Measurements from ENCODE around the gene MEIOB.
"Not testable (repeated sequence)": the region's sequence is repeated elsewhere in the genome, so short reads cannot be mapped to it uniquely, and the experiment has no call there.

Gene MEIOB

GRCh38 chr16:1906055-1906845, 34.3 kb upstream of the MEIOB start:
- no peak for DNase-seq

- DNase-seq = no peak
These were observed 32.2 kb upstream of the MEIOB start for GRCh38 chr16:1903845-1904840.

GRCh38 chr16:1903220-1903574, 31.2 kb upstream of the MEIOB start:
- no peak for DNase-seq

- DNase-seq = no peak
These were observed 30.7 kb upstream of the MEIOB start for GRCh38 chr16:1902547-1903219.

GRCh38 chr16:1900452-1900774, 28.4 kb upstream of the MEIOB start:
- DNase-seq = no peak

- DNase-seq = no peak
These were observed 27.9 kb upstream of the MEIOB start for GRCh38 chr16:1899641-1900451.

- DNase-seq = not testable (repeated sequence)
These were observed 25.7 kb upstream of the MEIOB start for GRCh38 chr16:1897692-1898091.

GRCh38 chr16:1895949-1896675, 24.1 kb upstream of the MEIOB start:
- DNase-seq = no peak

- DNase-seq = no peak
These were observed 23.1 kb upstream of the MEIOB start for GRCh38 chr16:1895068-1895467.

GRCh38 chr16:1890708-1891050, 18.7 kb upstream of the MEIOB start:
- no peak for DNase-seq

- DNase-seq = no peak
These were observed 18.2 kb upstream of the MEIOB start for GRCh38 chr16:1890024-1890707.

GRCh38 chr16:1887711-1888354, 15.9 kb upstream of the MEIOB start:
- DNase-seq = no peak

GRCh38 chr16:1884889-1885288, 12.9 kb upstream of the MEIOB start:
- DNase-seq = no peak

- DNase-seq = no peak
These were observed 12.3 kb upstream of the MEIOB start for GRCh38 chr16:1884155-1884760.

- DNase-seq = not testable (repeated sequence)
These were observed 9.2 kb upstream of the MEIOB start for GRCh38 chr16:1881172-1881571.

- DNase-seq = no peak
These were observed 7.5 kb upstream of the MEIOB start for GRCh38 chr16:1879477-1879876.

GRCh38 chr16:1878256-1878655, 6.3 kb upstream of the MEIOB start:
- no peak for DNase-seq

- no peak for DNase-seq
These were observed 5.8 kb upstream of the MEIOB start for GRCh38 chr16:1877804-1878203.

- DNase-seq = no peak
These were observed 5.1 kb upstream of the MEIOB start for GRCh38 chr16:1877089-1877488.

- no peak for DNase-seq
These were observed 4.5 kb upstream of the MEIOB start for GRCh38 chr16:1876468-1876867.
